HG03097 (cell line): ENCODE results near the gene PTPRH.
A peak's percentile ranks its signal among the peaks of the same experiment; 100 is the strongest.
"Not testable (repeated sequence)": the region's sequence is repeated elsewhere in the genome, so short reads cannot be mapped to it uniquely, and the experiment has no call there.

Source experiments
- ATAC-seq: cut with Tn5 transposase; IDR thresholded peaks from one replicate; pipeline ENCODE4 v1.9.1; 2021; ENCODE audit not compliant: unreplicated experiment, low FRiP score

PTPRH gene

DNA sequence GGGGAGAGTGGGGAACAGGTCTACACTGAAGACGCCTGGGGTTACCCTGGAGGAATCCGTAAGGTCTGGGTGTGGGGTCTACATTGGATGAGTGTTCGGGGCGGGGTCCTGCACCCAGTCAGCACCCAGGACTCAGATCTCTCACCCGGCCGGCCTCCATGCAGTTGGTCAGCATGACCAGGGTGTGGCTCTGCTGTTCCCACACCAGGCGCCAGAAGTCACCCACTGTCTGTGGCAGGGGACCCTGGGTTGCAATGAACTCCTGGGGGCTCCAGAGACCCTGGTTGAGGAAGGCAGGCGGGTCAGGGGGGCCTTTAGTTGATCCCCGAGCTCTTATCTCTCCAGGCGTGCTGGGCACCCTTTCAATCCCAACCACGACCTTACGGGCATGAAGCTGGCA is 23.2 kb downstream of the PTPRH start:
- no peak for ATAC-seq

DNA sequence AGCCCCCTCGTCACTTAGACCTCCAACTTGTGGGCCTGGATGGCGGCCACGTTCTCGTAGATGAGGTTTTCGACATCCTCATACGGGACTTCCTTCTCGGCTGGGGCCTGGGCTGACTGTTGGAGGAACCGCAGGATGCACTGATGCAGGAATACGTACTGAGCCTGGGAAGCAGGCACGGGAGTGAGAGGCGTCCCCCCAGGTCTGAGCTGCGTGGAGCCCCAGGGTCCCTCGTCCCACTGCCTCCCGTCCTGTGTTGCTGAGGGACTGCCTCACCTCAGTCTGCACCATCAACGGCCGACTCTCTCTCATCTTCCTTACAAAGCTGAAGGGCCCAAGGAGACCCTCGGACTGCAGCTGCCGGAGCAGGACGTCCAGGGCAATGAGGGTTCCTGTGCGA is 27.6 kb downstream of the PTPRH start:
- no peak for ATAC-seq

- no peak for ATAC-seq
These were observed 29.5 kb downstream of the PTPRH start, which contains the start of gene SYT5 for GRCh38 chr19:55179606-55180484. SYT5 (minus strand) TSS chr19:55180289; CDS start chr19:55179041, 1,248 bp downstream.

GRCh38 chr19:55178781-55179599 is 30.3 kb downstream of the PTPRH start:
- ATAC-seq, result peak; percentile 56

- no peak for ATAC-seq
These were observed 33.2 kb downstream of the PTPRH start for GRCh38 chr19:55176076-55176475.

DNA sequence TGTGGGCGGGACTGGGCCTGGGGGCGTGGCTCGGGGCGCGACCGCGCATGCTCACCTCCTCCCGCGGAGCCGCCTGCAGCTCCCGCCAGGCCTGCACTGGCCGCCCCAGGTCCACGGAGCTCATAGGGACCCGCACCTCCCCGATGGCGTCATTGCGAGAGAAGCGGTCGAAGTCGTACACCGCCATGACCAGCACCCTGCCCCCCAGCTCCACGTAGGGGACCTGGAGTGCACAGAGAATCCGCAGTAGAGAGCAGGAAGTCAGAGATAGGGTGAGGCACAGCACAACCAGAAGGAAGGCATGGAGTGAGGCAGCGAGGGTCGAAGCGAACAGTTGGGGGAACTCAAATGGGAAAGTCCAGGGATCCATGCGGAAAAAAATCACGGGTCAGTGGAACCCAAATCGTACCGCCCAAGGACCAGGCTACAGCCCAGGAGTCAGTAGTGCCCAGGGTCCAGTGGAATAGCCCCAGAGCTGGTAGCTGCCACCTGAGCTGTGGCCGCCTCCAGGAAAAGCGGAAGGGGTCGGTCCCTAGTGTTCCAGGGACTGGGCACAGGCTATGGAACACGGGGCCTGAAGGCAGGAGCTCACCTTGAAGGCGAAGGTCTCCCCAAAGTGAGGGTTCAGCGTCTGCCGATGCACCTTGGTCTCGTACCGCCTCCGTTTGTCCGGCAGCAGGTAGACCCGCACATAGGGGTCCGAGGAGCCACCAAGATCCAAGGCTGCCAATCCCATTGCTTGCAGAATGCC is 34.0 kb downstream of the PTPRH start:
- no peak for ATAC-seq

DNA sequence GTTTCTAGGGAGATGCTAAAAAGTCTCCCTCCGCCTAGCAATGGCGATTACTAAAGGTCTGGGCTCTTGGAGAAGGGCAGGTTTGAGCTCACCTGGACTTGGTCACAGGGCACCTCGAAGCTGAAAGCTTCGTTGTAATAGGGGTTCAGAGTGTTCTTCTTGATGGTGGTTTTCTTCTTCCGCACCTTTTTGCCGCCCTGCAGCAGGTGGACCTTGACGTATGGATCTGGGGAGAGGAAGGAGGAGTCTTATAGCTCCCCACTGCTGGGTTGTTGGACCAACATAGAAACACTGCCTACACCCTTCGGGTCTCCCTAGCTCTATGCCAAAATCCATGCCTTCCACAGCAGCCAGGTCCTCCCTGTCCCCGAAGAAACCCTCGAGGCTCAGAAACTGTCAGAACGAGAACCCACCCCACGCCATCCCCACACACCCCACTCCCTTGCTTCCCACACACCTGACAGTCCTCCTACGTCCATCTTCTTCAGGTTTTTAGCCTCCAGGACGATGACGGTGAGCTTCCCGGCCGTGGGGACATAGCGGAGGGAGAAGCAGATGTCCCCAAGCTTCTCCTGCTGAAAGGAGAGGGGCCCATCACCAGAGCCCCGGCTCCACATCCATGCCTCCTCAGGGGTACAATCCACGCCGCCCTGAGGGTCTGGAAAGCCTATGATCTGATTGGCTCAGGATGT is 34.7 kb downstream of the PTPRH start:
- ATAC-seq, result no peak

DNA sequence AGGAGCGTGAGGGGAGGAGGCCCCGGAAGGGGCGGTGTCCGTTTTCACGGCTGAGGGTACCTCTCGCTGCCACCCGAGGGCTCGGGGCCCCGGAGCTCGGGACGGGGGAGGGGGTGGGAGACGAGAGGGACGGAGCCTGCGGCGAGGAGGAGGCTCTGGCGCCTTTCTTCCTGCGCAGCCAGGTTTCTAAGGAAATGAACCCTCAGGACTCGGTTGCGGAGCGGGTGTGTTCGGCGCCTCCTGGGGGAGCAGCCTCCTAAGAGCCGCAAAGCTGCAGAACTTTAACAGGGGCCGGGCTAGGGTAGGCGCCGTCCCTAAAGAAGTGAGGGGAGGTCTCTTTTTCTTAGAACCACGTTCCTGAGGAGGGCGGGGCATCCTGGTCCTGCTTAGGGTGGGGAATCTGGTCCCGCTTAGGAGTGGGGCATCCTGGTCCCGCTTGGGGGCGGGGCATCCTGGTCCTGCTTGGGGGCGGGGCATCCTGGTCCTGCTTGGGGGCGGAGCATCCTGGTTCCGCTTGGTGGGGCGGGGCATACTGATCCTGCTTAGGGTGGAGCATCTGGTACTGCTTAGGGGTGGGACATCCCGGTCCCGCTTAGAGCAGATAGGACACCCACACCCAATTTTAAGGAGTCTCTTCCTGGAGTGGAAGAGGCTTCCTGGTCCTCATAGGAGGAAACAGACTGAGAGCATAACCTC is 35.4 kb downstream of the PTPRH start:
- ATAC-seq, result no peak

GRCh38 chr19:55173186-55173713 is 36.1 kb downstream of the PTPRH start:
- ATAC-seq, result no peak

DNA sequence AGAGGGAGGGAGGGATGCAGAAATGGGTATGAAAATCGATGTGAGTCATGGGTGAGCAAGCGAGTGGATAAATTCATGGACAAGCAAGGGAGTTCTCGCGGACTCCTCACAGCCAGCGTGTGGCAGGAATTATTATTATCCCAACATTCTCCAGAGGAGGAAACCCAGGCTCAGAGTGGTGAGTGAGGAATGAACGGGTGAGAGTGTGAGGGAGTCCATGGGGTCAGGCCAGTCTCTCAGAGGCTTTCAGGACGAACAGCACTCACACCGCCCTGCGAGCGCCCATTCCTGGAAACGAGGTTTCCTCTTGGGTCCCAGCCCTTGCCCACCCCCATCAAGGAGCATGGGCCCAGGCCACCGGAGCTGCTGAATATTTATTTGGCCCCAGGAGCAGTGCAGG is 36.6 kb downstream of the PTPRH start:
- ATAC-seq, result no peak

DNA sequence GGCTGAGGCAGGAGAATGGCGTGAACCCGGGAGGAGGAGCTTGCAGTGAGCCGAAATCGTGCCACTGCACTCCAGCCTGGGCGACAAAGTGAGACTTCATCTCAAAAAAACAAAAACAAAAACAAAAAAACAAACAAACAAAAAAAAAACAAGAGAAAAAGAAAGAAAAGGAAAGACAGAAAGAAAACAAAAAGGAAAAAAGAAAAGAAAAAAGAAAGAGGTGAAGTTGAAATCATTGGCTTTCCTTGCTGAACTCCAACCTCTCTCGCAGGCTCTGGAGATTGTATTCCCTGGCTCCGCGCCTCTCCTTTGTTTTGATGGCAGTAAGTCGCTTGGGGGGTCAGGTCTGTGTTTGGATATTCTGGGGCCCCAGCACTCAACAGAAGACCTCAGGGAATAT is 37.0 kb downstream of the PTPRH start:
- not testable (repeated sequence) for ATAC-seq

DNA sequence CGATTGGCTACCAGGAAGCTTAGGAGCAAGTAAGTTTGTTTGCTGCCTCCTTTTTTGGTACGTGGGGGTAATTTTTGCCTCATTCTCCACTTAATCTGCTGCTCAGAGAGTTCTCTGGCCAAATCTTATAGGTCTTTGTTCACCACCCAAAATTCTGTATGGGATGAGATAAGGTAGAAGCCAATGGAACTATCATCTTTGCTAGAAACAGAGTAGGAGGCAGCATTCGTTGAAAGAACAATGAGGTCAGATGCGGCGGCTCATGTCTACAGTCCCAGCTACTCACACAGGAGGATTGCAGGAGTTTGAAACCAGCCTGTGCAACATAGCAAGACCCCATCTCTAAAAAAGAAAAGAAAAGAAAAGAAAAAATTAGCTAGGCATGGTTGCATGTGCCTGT is 37.9 kb downstream of the PTPRH start:
- ATAC-seq, result no peak

DNA sequence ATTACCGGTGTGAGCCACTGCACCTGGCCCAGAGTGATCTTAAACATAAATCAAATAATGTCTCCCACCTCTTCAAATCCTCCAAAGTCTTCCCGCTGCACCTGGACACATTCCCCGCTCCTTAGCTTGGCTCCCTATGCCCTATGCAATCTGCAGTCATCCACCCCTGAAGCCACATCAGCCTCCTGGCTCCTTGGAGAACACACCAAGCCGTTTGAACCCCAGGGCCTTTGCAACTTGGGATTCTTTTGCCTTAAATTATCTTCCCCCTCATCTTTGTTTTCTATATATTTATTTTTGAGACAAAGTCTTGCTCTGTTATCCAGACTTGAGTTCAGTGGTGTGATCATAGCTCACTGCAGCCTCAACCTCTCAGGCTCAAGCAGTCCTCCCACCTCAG is 40.2 kb downstream of the PTPRH start:
- ATAC-seq, result no peak

DNA sequence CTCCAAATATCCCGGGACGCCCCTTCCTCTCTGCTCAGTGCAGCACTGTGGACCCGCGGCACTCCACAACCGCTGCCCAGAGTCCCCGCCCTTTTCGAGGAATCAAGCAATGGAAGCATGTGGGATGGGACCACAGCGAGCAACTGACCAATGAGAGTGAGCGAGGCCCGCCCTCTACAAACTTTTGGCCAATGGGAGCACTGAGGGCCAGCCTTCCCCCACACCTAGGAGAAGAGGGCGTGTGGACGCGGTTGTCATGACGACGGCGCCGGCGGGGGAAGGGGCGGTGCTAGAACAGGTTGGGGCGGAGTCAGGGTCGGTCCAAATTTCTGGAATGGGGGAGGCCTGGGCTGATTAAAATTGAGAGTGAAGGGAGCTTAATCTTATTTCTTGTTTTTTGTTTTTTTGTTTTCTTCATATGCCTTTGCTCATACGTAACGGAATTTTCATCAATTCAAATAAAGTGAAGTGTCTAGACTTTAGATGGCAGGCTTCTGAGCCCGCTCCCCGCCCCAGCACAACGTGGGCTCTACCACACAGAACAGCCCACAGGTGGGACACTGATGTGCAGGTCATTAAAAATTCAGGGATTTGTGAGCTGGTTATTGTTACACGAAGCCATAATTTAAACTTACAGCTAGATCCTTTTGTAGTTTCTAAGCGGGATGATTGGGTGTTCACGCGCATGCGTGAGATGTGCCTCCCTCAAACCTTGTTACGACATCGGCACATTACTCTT is 42.6 kb downstream of the PTPRH start, which contains the start of gene DNAAF3:
Gene DNAAF3 (minus strand): TSS at position 84 of the 739 bp plus-strand sequence. CDS start 200 bp downstream, outside the sequence.
- ATAC-seq, result peak; percentile 86

GRCh38 chr19:55165952-55166529 is 43.3 kb downstream of the PTPRH start:
- peak; percentile 20 for ATAC-seq

DNA sequence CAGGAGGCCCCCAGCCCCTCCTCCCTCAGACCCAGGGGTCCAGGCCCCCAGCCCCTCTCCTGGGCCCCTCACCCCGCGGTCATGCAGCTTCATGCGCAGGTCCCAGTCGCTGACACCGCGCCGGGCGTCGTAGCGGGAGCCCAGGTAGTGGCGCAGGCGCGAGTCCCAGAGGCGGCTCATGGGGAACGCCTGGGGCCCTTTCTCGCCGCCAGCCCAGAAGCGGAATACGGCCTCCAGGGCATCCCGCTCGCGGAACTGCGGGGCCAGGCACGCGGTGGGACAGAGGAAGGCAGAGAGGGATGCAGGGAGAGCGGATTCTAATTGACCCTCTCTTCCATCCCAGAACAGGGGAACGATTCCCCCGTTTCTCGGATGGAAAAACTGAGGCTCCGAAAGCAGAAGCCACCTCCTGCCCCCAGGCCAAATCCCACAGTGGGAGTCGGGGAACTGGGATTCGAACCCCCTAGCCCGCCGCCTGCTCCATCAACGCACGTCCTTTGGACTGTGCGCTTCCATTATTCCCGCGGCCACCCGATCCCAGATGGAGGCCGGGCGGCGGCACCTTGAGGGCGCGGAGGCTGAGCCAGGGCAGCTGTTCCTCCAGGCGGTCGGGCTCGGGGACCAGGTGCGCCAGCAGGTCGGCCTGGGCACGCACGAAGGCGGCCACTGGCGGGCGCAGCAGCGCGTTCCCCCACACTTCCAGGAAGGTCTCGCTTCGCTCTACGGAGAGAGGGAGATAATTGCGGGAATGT is 47.6 kb downstream of the PTPRH start:
- ATAC-seq, result no peak

DNA sequence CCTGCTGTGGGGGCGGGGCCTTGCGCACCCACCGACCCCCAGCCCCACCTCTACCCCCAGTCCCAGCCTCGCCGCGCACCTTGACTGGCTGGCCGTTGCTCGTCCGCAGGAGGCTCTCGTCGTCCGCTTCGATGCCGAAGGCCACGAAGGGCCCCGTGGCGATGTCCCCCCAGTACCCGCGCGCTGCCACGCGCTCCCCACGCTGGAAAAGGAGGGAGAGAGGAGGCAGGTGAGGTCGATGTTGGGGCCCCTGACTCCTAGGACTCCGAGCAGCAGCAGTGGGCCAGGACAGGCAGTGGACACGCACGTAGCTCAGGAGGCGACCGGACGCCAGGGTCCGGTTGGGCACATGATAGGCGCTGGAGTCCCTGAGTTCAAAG is 48.3 kb downstream of the PTPRH start:
- no peak for ATAC-seq
